Esophagus squamous epithelium (tissue), 5 donors: ENCODE data around the gene CRTC3. TPM values are rescaled to one million over a fixed set of nuclear protein-coding genes. Genes with fewer than 3 reads are reported as not detected.

ENCODE experiments used
- DNase-seq: peaks from one replicate; lab custom pipeline; 2025; lab: John Stamatoyannopoulos, UW
- H3K27ac ChIP-seq, 4 donors: fragments of 200-600 bp; sonication (generic); one replicate each; pipeline ENCODE4 v1.5.1; 2016 to 2019; ENCODE audit warnings: mild to moderate bottlenecking in 1 of 4
- H3K27me3 ChIP-seq, 4 donors: fragments of 200-600 bp; sonication (generic); 1 replicate in 3 of 4; 2 replicates in 1 of 4; pipeline versions ENCODE4 v1.5.1 to v1.6.0; 2017 to 2021; ENCODE audit warnings: antibody characterized with exemption in 1 of 4
- H3K36me3 ChIP-seq, 3 donors: fragments of 200-600 bp; sonication (generic); one replicate each; pipeline ENCODE4 v1.5.1; 2016 to 2019
- H3K4me1 ChIP-seq, 3 donors: fragments of 200-600 bp; sonication (generic); one replicate each; pipeline ENCODE4 v1.5.1; 2017 to 2019
- H3K4me3 ChIP-seq, 4 donors: fragments of 200-600 bp; sonication (generic); 1 replicate in 3 of 4; 2 replicates in 1 of 4; pipeline ENCODE4 v1.5.1; 2016 to 2019; ENCODE audit warnings: mild to moderate bottlenecking in 2 of 4, moderate library complexity in 1 of 4
- H3K9me3 ChIP-seq, 3 donors: fragments of 200-600 bp; sonication (generic); one replicate each; pipeline ENCODE4 v1.5.1; 2016 to 2019
- CTCF ChIP-seq, 6 experiments: fragments of 450-650 bp in 4 of 6; fragments of 200-600 bp in 2 of 6; sonication (generic) in 2 of 6; IDR thresholded peaks; one replicate each; pipeline ENCODE4 v1.5.1; 2016 to 2019; ENCODE audit warnings: antibody characterized with exemption in 6 of 6, mild to moderate bottlenecking in 4 of 6, moderate library complexity in 4 of 6
- POLR2A ChIP-seq, 4 donors: fragments of 450-650 bp; IDR thresholded peaks; one replicate each; pipeline ENCODE4 v1.6.1; 2017; ENCODE audit warnings: antibody characterized with exemption in 4 of 4, mild to moderate bottlenecking in 4 of 4, moderate library complexity in 3 of 4
- WGBS, 2 donors: methylation state at CpG; one replicate each; pipeline ENCODE4 v1.1.5; 2018; 5-methylcytosine and 5-hydroxymethylcytosine counted together
- intact Hi-C: fragments of 100-400 bp; cut with DNase I; formaldehyde crosslinking; loops from one replicate; pipeline ENCODE4 v1.15.0; 2022
- total RNA-seq, 4 donors: library from RNA; depleted of rRNA; stranded (reverse); fragments of >200 nt; gene quantifications; one replicate each; pipeline ENCODE4 v1.1.0, GENCODE V29; 2016
- donor health status: DM: yes; HTN: yes; CAD: no.

The CRTC3 gene
- total RNA-seq, result 10 to 100 TPM; 10.0 to 33.0 (median 13.3) TPM

- intact Hi-C loops, result no loop called here
- no peaks in the 10 kb centered on the region for H3K27me3 ChIP-seq
- DNase-seq, result no peak
- H3K4me3 ChIP-seq, result peak within 1 kb of the TSS; percentile 58 to 97 (median 77)
- TF ChIP-seq CTCF (IDR thresholded peaks at IDR 0.05), result no peak
- peak in 2 of 4 donors; percentile 72 to 78 for TF ChIP-seq POLR2A (IDR thresholded peaks at IDR 0.05)
- peak within 1 kb of the TSS; percentile 92 to 99 (median 96) for H3K27ac ChIP-seq
- H3K4me1 ChIP-seq, result peaks cover 20 to 49% (median 20%) of the 10 kb centered on the region in 3 donors
- no peaks in the 10 kb centered on the region for H3K9me3 ChIP-seq
- 3 to 12% methylated on average over 13 to 14 of the region's 104 CpGs for WGBS, 2 donors
- H3K36me3 ChIP-seq, result no peaks in the 10 kb centered on the region
Measured at GRCh38 chr15:90529371-90530249, at the start of gene CRTC3. TSS of gene CRTC3 (plus strand) at chr15:90529923. CDS start at chr15:90530072, 149 bp downstream.

GRCh38 chr15:90481023-90481422, 48.7 kb upstream of the CRTC3 start:
- WGBS, 2 donors, result 77 to 88% methylated on average over 3 of the region's 3 CpGs
- no peak for TF ChIP-seq POLR2A (IDR thresholded peaks at IDR 0.05)
- TF ChIP-seq CTCF (IDR thresholded peaks at IDR 0.05), result no peak
- no peaks in the 10 kb centered on the region for H3K4me1 ChIP-seq
- no peak for DNase-seq
- no peaks in the 10 kb centered on the region for H3K27me3 ChIP-seq
- H3K4me3 ChIP-seq, result no peak overlapping the region
- no peaks in the 10 kb centered on the region for H3K9me3 ChIP-seq
- intact Hi-C loops, result loop anchor here (10.0 kb wide), 1 partner anchor 156 kb away; no protein-coding TSS in a partner anchor
- no peak overlapping the region for H3K27ac ChIP-seq
- H3K36me3 ChIP-seq, result peaks cover 19 to 100% (median 29%) of the 10 kb centered on the region in 3 donors

- no peak for DNase-seq
- peaks cover 27 to 100% (median 32%) of the 10 kb centered on the region in 3 donors for H3K36me3 ChIP-seq
- 60 to 64% methylated on average over 7 of the region's 7 CpGs for WGBS, 2 donors
Measured at GRCh38 chr15:90482124-90483011, 47.4 kb upstream of the CRTC3 start.

GRCh38 chr15:90483012-90483307, 46.8 kb upstream of the CRTC3 start:
- Histone ChIP-seq H3K9me3 (no peaks in the 10 kb centered on the region), H3K27me3 (no peaks in the 10 kb centered on the region), H3K4me1 (no peaks in the 10 kb centered on the region), H3K27ac (no peak overlapping the region), H3K36me3 (peaks cover 33 to 100% (median 33%) of the 10 kb centered on the region in 3 donors), H3K4me3 (no peak overlapping the region)
- TF ChIP-seq CTCF (IDR thresholded peaks at IDR 0.05), result no peak
- no peak for TF ChIP-seq POLR2A (IDR thresholded peaks at IDR 0.05)
- intact Hi-C loops, result loop anchor here (10.0 kb wide), 1 partner anchor 158 kb away; no protein-coding TSS in a partner anchor
- DNase-seq, result no peak
- 33 to 80% methylated on average over 1 of the region's 1 CpG for WGBS, 2 donors

More at GRCh38 chr15:90482124-90483011, 47.4 kb upstream of the CRTC3 start:
- Histone ChIP-seq H3K4me3 (no peak overlapping the region), H3K9me3 (no peaks in the 10 kb centered on the region), H3K27me3 (no peaks in the 10 kb centered on the region), H3K4me1 (no peaks in the 10 kb centered on the region), H3K27ac (no peak overlapping the region)
- TF ChIP-seq POLR2A (IDR thresholded peaks at IDR 0.05), result no peak
- peak; percentile 51 to 71 (median 68) for TF ChIP-seq CTCF (IDR thresholded peaks at IDR 0.05)
- intact Hi-C loops, result loop anchor here (10.0 kb wide), 1 partner anchor 158 kb away; no protein-coding TSS in a partner anchor
